SW 1271 (cell line): ENCODE results near the gene ETV1.
A peak's percentile ranks its signal among the peaks of the same experiment; 100 is the strongest.

Experiments
- DNase-seq, 2 experiments: peaks; one replicate each; lab custom pipeline; 2025; lab: John Stamatoyannopoulos, UW

The ETV1 gene

DNA sequence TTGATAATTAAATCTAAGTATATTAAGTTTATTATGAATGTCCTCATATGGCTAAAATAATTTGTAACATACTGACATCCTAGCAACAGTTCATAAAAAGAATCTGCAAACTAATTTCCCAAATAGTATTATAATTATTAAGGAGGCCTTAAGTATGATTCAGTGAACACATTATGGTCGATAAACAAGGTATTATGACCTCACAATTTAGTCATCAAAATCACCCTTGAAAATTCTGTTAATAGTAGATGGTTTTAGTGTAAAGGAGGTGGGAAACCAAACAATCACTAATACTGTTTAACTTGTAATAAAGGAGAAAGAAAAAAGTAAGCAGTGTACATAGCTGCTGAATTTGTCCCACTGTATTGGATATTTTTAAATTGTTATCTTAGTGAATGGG lies 2.1 kb downstream of the ETV1 start:
- peak in 1 of 2 experiments; percentile 23 for DNase-seq

DNA sequence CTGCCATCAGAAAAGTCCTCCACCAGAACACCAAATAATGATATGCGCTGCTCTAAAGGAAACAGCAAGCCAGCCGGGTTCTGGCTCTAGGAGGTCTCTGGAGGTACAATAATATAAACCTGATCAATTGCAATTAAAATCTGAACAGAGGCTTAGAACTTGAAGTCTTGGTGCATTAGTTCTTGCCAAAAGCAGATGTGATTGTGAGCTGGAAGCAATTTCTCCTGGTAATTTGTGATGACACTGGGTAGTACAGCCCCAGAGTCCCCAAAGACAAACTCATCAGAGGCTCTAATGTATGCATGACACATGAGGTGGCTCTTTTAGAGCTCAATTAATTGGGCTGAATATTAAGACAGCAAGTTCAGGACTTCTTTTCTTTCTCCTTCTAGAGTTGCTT lies 3.3 kb downstream of the ETV1 start:
- DNase-seq, result peak in 1 of 2 experiments; percentile 45

DNA sequence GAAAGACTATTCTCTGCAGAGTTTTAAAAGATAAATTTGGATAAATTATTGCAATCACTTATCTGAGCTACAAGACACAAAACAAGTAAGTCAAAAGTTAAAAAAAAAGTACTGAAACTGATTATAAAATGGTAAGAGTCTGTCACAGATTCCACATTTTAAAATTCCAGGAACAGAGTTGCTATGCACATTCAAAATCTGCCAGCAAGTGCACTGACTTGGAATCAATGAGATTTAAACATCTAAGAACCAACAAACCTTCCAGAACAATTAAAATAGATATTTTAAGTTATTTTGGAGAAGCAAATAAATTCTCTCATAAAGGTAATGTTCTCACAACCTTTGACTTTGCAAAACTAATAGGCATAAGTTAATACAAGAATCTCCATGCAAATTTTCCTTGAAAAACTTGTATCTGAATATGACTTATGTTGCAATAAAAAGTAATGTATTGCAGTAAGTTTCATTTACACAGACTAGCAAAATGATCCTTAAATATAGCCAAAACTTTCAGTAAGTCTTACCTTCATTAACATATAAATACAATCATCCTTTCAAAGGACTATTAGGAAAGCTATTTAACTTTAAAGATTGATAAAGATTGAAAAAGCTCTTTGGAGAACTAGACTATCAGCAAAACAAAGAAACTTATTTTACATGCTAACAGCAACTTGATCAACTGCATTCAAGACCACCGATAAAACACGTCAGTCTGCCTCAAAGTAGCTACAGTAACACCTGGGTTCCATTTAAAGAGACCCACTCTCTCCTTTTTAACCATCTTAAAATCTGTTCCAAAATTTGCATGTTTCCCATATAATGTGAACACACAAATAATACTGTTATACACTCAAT lies 4.4 kb downstream of the ETV1 start:
- no peak for DNase-seq

DNA sequence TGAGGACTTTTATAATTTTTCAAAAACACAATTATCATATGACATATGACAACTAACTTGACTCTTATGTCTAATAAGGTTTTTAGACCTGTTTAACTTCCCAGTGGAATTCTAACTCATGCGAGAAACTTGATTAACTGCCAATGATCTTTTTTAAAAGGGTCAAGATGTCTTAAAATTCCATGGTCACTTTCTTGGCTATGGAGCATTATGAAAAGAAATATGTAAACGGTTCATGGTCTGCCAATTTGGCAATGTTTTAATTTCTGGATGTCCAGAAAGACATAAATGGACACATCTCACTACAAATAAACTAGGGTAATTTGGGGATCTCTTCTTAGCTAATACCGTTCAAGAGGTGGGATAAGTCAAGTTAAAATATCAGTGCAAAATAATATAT lies 5.4 kb downstream of the ETV1 start:
- no peak for DNase-seq

DNA sequence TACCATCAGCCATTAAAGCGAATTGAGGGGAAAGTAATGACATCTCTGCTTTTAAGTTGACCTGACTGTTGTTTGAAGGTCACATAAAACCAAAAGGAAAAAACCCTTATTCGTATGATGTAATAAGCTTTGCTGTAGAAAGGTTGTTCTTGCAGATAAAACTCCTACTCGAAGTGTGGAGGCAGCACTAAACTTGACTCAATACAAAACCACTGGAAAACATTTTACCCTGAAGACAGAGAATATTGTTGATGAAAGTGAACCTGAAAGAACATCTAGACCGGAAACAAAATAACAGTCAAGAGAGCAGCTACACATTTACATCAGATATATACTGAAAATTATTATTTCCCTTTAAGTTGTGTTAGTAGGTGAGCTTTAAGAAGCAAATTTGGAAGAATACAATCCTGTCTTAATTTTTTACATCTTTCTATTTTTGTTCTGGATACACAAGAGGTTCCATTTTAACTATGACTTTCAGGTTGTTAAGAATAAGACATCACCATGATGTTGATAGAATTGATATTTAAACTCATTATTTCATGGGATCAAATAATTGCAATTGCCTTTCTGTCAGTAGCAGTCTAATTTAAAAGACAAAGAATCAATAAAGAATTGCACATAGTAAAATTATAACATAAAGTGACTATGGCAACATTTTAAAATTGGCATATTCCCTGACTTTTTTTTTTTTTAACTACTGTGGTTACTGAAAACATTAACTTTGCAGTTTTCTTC lies 6.4 kb downstream of the ETV1 start:
- no peak for DNase-seq

DNA sequence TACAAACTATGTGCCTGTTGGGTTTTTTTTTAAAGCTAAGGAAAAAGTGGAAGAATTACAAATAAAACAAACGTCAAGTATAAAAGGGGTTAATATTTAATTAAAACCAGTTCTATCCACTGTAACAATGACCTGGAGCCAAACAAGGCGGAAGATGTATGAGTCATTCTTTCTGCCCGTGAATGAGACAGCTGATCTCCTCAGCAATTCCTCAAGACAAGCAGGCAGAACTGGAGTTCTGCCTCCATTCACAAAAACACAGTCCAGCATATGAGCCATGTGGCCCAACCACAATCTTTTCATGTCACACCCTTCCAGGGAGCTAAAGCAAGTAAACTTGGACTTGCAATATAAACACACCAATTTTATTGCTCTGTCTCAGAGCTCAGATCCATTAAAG lies 8.4 kb downstream of the ETV1 start:
- peak; percentile 79 to 91 for DNase-seq

DNA sequence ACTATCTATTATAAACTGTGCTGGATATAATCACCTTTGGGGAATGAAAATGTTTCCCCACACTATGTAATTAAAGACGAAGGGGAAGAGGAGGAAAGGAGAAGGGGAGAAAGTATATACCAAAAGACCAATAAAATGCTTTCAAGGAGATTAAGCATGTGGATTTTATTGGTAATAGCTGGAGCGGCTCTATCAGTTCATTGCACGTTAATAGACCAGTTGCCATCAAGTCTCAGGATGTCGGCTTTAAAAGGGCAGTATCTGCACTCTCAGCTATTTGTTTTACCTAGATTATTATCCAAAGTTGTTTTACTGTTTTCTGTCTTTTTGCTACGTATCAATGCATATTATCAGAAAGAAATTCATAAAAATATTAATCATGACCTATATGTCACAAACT lies 9.0 kb downstream of the ETV1 start:
- DNase-seq, result no peak

DNA sequence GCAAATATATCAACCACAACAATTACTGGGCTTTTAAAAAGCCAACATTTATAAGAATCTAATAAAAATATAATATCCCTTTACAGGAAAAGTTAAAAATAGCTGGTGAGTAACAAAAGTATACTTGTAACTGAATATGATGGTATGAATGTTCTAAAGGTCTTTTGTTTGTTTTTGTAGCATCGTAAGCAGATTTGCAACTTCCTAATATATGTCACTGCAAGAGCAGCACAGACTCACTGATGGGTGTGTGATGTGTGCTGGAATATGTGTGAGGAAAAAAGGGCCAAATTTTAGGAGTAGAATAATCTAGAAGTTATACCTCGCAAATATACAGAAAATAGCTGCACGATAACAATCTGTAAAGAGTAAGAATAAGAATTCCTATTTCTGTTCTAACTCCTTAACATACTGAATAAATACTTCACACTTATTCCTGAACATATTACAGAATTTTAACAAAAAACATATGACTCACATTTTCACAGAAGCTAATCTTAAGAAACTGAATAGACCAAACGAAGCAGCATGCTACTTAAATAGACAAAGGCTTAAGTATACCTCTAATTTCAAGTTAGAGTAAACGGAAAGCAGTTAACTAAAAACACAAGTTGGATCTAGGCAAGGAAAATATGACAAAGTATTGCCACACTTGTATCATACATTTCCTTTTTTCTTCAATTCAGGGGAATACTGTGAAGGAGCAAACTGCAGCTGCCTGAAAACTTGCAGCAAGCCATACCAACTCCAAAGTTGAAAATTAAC lies 9.6 kb downstream of the ETV1 start:
- peak in 1 of 2 experiments; percentile 18 for DNase-seq

DNA sequence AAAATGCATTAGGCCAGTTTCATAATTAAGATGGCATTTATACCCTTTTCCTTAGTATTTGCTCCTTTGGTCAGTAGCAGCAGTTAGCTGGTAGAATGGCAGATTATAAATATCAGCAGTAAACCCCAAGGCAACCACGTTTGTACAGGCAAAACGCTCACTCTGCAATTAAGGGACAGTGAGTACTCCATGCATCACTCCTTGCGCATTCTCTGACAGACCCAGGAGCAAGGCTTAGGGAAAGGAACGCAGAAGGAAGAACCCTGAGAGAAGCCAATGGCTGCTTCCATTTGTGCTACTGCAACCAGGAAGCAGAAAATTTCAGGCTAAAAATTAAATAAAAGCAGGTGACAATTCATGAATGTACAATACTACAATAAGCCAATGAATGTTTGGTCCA lies 12.9 kb downstream of the ETV1 start:
- DNase-seq, result no peak

DNA sequence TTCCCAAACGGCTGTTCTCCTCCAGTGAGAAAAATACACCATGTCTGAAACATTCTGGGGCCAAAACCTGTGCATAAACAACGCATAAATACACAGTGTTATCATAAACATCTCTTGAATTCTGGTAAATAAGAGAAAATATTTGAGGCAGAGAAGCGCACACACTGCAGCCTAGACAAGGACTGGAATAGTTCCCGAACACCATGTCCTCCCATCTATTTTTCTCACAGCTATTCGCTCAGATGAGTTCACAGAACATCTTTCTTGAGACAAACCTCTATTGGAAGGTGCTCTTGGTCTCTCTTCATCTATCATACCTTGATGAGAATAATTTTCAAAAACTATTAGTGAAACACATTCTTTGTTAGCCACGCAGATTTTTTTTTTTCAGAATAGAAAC lies 24.4 kb downstream of the ETV1 start:
- no peak for DNase-seq

DNA sequence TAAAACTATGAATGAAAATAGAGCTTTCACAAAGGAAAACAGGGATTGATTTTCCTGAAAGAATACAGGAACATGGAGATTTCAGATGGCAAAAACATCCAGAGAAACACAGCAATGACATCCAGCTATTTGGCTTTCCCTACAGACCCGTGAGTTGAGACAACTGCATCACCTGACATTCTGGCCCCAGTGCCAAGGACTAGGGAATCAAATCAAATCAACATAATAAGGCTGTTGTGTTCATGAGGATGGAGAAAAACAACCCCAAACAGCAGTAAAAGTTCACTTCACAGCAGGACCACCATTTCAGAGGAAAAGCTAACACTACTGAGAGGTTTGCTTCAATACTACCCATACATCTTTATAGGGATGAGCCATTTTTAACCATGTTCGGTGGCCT lies 25.5 kb downstream of the ETV1 start:
- no peak for DNase-seq

DNA sequence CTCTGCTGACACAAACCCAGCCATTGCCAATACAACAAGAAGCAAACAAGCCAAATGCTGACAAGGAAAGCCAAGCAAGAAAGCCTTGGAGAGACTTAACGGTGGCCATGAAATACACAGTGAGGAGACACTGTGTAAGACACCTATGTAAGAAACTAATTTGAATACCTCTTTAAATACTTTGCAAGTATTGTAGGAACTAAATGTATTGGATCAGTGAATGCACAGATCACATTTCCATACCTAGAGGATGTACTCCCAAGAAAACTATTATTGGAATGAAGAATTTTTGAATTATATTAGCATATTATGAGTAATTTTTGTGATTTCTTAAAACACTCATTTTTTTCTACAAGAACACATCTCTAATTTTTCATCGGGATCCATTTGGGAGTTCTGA lies 34.0 kb downstream of the ETV1 start:
- no peak for DNase-seq

DNA sequence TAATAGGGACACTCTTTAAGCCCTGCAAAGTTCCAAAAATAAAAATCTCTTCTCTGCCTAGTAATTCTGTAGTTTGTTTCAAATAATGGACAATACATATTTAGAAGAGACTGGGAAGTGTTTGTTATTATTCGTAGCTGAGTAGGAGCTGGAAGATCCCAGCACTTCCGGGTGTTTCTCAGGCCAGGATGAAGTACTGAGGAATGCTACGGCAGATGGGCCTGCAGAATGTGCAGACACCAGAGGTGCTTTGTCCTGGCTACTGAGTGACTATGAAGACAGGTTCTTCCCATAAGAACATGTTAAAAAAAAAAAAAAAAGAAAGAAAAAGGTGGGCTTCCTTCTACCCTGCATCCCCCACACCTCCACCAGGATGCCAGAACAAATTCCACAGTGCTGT lies 36.1 kb downstream of the ETV1 start:
- no peak for DNase-seq

DNA sequence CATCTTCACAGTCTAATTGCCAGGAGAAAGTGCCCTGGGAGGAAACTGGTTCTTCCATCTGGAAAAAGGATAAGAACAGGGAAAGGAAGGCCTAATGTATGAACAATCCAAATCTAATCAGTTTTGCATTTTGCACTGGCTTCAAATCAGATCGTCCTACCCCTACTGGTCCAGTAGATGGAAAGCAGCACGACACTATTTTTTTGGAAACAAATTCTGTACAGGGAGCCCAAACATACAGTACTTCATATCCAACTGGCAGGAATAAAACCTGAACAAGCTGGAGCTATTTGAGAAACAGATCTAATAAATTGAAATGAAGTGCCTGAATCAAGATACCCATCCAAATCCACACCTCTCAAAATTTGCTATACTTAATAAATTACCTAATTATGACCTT lies 36.5 kb downstream of the ETV1 start:
- DNase-seq, result no peak

DNA sequence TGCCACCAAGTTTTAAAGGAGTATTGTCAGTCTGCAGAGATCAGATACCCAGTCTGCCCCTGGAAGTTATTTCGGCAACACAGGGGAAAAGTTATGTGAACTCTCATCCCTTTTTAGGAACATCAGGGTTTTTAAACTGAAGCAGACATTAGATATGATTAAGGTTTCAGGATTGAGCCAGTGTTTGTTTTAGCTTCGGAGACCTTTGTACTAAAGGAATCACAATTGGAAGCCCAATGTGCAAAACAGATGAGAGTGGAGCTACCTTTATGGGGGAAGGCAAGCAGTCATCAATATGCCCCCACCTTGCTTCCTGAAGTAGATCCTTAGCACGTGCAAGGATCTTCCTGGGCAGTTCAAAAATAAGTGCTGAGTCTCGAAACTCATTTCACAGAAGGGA lies 39.5 kb downstream of the ETV1 start:
- DNase-seq, result no peak

DNA sequence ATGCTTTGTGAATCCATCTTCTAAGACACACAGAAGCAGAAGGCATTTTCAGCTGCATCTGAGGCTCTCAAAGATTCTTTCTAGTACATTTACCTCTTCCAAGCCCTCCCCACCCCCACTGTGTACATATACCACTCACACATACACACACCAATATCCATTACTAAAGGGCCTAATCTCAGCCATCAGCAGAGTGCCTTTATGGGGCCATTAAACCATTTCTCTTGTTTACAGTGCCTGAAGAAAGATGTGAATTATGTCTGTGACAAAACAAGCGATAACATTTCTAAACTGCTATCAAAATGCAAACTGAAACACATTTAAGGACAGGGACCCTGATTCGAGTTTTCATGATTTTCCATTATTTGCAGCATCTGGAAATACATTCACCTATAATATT lies 40.0 kb downstream of the ETV1 start:
- no peak for DNase-seq

DNA sequence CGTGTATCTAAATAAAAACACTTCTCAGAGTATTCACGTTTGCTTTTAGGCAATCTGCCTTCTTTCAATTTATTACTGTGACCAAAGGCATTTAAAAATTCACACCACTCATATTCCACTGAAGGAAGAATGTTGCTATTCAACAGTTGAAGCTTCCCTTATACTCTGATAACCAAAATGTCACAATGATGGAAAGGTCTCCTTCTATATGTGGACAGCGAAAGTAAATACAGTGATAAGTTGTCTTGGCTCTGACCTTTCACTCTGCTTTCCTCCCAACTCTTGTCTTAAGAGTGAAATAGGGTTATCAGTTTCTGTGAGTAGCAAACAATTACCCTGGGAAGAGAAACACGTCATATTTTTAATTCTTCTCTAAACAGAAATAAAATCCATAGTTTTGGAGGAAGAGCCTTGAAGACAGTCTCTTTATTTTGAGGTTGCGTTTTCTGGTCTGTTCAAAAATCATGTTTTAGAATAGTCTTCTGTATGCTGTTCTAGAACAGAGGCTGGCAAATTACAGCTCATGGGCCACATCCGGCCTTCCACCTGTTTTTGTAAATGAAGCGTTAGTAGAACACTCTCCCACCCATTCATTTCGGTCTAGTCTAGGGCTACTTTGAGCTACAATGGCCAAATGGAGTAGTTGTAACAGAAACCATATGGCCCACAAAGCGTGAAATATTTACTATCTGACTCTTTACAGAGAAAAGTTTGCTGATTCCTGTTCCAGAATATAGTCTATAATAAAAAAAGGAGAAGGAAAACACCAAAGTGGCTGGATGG lies 41.3 kb downstream of the ETV1 start:
- DNase-seq, result no peak

DNA sequence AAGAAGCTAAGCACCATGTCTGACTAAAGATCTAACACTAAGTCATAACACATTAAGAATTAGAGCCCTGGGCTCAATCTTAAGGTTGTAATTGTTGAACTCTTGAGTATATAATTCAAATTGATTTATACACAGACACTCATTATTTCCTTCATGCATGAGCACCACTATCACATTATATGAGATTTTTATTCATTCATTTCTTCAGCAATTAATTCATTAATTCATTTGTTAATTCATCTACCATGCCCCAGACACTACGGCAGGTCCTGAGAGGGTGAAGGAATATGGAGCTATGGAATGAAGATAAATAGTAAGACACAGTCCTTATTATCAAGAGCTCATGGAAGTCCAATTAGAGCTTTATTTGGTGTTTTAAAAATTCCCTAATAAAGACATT lies 41.9 kb downstream of the ETV1 start:
- DNase-seq, result no peak

DNA sequence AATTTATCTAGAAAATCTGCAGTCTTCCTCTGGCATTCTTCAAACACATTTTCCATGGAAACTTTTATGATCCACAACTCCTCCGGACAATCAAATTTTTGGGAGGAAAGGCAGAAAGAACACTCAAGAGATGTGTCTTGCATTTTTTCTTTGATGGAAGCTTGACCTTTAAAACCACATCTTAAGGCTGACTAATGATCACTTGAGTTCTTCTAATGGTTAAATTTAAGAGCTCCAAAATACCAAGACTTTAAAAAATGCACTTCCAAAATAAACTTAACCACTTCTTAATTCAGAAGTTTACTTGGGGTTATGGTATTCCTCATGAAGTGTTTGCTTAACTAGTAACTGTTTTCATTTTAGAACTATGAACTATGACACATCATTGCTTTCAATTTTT lies 43.3 kb downstream of the ETV1 start:
- DNase-seq, result no peak

DNA sequence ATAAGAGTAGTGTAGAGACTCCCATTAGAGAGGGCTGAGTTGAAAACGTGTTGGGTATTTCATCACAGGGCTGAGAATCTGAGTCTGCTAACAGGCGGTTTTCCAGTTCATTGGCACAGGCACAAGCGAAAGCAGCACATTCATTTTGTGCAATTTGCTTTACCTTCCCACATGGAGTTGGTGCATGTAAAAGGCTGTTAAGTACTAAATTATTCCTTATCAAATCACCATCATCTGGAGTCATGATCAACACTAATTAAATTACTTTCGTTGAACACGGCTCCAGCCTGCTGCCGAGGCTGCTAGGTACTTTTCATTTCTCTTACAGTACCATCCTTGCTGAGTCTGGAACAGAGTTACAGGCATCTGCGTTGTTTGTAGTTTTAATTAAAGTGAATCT lies 43.8 kb downstream of the ETV1 start:
- DNase-seq, result no peak

DNA sequence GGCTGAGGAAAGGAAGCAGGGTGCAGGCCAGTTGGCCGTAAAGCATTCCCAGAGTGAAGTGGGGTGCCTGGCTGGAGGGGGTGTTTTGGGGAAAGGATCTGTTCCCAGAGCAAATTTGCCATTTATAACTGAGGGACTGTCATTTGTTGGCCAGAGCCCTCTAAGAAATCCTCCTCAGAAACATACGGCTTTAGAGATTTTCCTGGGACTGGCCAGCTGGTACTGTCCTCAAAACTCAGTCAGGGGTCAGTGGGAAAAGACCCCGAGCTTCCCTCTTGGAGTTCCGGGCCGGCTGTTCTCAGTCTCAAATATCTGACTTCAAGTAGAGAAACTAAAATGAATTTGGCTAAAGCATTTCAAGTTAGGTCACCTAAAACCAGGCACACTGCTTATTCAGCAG lies 55.9 kb downstream of the ETV1 start:
- no peak for DNase-seq

DNA sequence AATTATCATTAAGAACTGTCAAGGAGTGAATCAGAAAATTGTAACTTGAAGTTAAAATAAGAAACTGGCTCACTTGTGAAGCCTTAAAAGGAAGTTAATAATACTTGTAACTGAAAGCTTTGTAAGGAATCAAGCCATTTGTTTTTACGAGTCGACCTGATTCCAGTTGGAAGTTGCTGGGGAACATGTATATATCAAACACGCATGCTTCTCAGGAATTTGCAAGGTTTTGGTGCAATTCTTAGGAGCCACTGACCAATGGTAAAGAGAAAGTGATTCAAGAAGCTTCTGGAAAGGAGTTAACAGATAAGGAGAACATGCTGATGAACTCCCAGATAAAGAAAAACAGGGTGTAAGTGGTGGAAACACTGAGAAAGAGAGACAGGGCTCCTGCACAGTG lies 56.4 kb downstream of the ETV1 start:
- no peak for DNase-seq
